Urothelium cell line (cell line): ENCODE measurements around the gene PTPMT1.

Experiments used
- DNase-seq: peaks from one replicate; pipeline ENCODE4 v3.0.0; 2011; ENCODE audit warnings: low spot score, mixed read lengths
- FAIRE-seq: peaks from 2 replicates; lab custom pipeline; 2011; peaks lifted over from hg19 to GRCh38; lab: Jason Lieb, UNC

PTPMT1 gene

DNA sequence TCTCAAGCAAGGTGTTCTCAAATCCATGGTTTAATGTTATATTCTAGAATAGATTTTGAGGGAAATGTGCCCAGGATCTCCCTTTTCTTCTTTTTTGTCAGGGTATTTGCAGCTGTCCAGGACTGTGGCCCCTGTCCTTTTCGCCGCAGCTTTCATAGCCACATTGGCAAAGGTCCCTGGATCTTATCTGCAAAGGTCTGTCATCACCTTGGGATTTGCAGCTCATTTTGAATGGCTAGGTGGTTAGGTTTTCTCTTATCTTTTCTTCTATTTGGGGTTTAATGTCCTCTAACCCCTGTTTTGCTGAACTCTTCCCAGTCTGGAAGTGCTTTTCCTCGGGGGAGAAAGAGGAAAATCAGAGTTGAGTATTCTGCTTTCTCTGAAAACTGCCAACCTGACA, 40.5 kb downstream of the PTPMT1 start:
- DNase-seq (no peak), FAIRE-seq (no peak)

- FAIRE-seq = no peak
Measured at GRCh38 chr11:47606731-47607130, 41.3 kb downstream of the PTPMT1 start.

GRCh38 chr11:47607380-47607779, 42.0 kb downstream of the PTPMT1 start:
- no peak for DNase-seq
- FAIRE-seq = no peak

More at GRCh38 chr11:47606731-47607130, 41.3 kb downstream of the PTPMT1 start:
- no peak for DNase-seq

GRCh38 chr11:47609675-47610074, 44.3 kb downstream of the PTPMT1 start:
- DNase-seq (no peak), FAIRE-seq (no peak)

DNA sequence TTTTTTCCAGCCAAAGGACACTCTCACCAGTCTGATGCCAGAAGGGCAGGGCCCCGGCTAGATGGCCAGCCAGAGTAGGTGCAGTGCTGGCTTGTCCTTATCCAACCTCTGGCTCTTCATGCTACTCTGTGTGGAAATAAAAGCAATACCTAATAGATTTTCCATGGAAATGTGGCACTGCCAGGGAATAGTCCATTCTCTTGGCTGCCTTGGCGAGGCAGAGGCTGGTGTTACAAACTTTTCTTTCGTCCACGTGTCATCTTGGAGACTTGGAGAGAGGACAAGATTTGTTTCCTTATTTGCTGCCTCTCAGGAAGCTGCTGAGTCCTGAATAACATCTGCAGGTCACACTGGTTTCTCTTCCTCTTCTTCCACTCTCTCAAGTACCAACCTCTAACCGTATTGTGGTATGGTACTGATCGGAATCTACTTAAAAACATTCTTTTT, 46.0 kb downstream of the PTPMT1 start:
- DNase-seq = no peak
- no peak for FAIRE-seq

- FAIRE-seq = no peak
- no peak for DNase-seq
Measured at GRCh38 chr11:47615249-47615648, 49.9 kb downstream of the PTPMT1 start.

DNA sequence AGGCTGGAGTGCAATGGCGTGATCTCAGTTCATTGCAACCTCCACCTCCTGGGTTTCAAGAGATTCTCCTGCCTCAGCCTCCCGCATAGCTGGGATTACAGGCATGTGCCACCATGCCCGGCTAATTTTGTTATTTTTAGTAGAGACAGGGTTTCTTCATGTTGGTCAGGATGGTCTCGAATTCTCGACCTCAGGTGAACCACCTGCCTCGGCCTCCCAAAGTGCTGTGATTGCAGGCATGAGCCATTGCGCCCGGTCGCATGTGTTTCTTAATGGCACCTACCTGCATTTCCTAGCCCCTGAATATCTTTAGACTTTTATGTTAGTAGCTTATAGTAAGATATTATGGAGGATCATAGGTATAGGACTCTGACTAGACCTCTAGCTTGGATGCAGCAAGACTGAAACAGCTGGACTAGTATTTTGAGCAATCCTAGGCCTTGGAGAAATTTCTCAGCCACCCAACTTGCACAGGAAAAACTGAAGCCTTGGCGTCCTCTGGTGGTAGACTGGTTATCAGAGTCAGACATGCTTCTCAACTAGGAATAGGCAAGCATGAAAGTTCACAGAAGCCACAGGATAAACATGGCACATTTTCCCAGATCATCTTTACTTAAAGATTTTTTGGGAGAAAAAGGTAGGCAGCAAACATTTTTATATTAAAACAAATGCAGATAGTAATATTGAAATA, 51.5 kb downstream of the PTPMT1 start:
- FAIRE-seq (no peak), DNase-seq (no peak)

DNA sequence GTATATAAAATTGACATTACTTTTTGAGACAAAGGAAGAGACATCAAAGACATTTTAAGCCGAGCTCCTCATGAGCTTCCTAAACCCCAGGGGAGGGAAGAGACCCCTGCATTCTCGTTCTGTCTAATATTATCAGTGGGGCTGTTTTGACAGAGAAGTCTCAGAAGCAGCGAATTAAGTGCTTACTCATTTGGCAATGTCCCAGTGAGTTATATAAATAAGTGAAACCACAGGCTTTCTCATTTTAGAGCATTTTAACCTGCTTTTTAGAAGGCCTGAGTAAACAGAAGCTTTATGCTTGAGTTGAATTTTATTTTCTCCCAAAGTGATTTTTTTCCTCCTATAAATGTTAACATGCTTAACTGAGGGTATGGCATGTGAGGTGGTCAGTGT, 52.0 kb downstream of the PTPMT1 start:
- DNase-seq (no peak), FAIRE-seq (no peak)

GRCh38 chr11:47620836-47621378, 55.5 kb downstream of the PTPMT1 start:
- no peak for FAIRE-seq

More at GRCh38 chr11:47620836-47621378, 55.5 kb downstream of the PTPMT1 start:
- no peak for DNase-seq
